HCT116 (cell line): ENCODE measurements around the gene HEATR5B. TPM values are rescaled to one million over a fixed set of nuclear protein-coding genes. Genes with fewer than 3 reads are reported as not detected.

Experiments
- ATAC-seq: fragments of 200-7000 bp; cut with Tn5 transposase; 2 replicates; pipeline ENCODE4 v1.9.1; 2020; ENCODE audit warnings: mild to moderate bottlenecking, moderate library complexity
- BruUV-seq: library from RNA; stranded (reverse); fragments of 400-500 nt; replicated peaks from 2 replicates; lab custom pipeline; 2021; lab: Mats Ljungman, UMichigan
- CTCF ChIA-PET: fragments of 300-600 bp; sonication (Branson Sonifier 250); formaldehyde crosslinking; loops from one replicate; lab custom pipeline; 2021; ENCODE audit warnings: antibody characterized with exemption; lab: Charles Lee
- POLR2A ChIA-PET: fragments of 300-600, 350-600 bp; sonication (Branson Sonifier 250); formaldehyde crosslinking; loops from one replicate; lab custom pipeline; 2021; ENCODE audit warnings: antibody characterized with exemption; lab: Charles Lee
- RAD21 ChIA-PET, 2 experiments: fragments of 300-600 bp; sonication (Branson Sonifier 250); formaldehyde crosslinking; loops; one replicate each; lab custom pipeline; 2023; ENCODE audit warnings: low total read pairs in 2 of 2; ENCODE audit not compliant: uncharacterized antibody in 2 of 2, unreplicated experiment in 2 of 2, low non-redundant PET in 1 of 2; lab: Charles Lee
- DNase-seq: peaks from one replicate; pipeline ENCODE4 v3.0.0-alpha.2; 2010; ENCODE audit warnings: low read depth, low spot score
- H2AFZ ChIP-seq: fragments of 200-600 bp; shearing (Covaris generic), sonication (generic); 2 replicates; pipeline ENCODE4 v1.6.1; 2017; ENCODE audit warnings: low read depth, mixed run types, mixed read lengths, antibody characterized with exemption, low read length; ENCODE audit not compliant: poor library complexity, severe bottlenecking
- H3K27ac ChIP-seq: 2 replicates; pipeline ENCODE4 v1.5.1; 2012; ENCODE audit warnings: low read depth, low read length
- H3K27me3 ChIP-seq: fragments of 200-600 bp; sonication (generic); 2 replicates; pipeline ENCODE4 v1.6.1; 2016; ENCODE audit warnings: mixed run types, low read length, mixed read lengths; ENCODE audit not compliant: insufficient read depth
- H3K36me3 ChIP-seq, 2 experiments: fragments of 200-500 bp in 1 of 2; fragments of 200-600 bp in 1 of 2; sonication (Bioruptor generic) in 1 of 2; sonication (generic) in 1 of 2; 2 replicates each; pipeline versions ENCODE4 v1.5.1 to v1.6.1; 2014 to 2016; ENCODE audit warnings: low read length in 2 of 2, inconsistent platforms in 1 of 2, mixed read lengths in 1 of 2, mixed run types in 1 of 2; ENCODE audit not compliant: insufficient read depth in 2 of 2, control insufficient read depth in 1 of 2
- H3K4me1 ChIP-seq, 2 experiments: fragments of 200-600 bp in 1 of 2; sonication (generic) in 1 of 2; 2 replicates each; pipeline versions ENCODE4 v1.5.1 to v1.6.1; 2012 to 2017; ENCODE audit warnings: low read length in 2 of 2, inconsistent platforms in 1 of 2, mild to moderate bottlenecking in 1 of 2, mixed read lengths in 1 of 2, mixed run types in 1 of 2, moderate library complexity in 1 of 2; ENCODE audit not compliant: insufficient read depth in 2 of 2, control insufficient read depth in 1 of 2
- H3K4me2 ChIP-seq: fragments of 200-600 bp; sonication (generic); 2 replicates; pipeline ENCODE4 v1.6.1; 2017; ENCODE audit warnings: mixed run types, low read length, mixed read lengths
- H3K4me3 ChIP-seq, 2 experiments: fragments of 200-600 bp in 1 of 2; sonication (generic) in 1 of 2; replicated peaks in 1 of 2; 2 replicates each; pipeline ENCODE4 v1.5.1; 2011 to 2016; ENCODE audit warnings: low read length in 2 of 2, control low read depth in 1 of 2, low read depth in 1 of 2, mild to moderate bottlenecking in 1 of 2, mixed read lengths in 1 of 2, mixed run types in 1 of 2
- H3K79me2 ChIP-seq: fragments of 200-600 bp; sonication (generic); 2 replicates; pipeline ENCODE4 v1.6.1; 2017; ENCODE audit warnings: mild to moderate bottlenecking, mixed run types, low read length, moderate library complexity, mixed read lengths; ENCODE audit not compliant: insufficient read depth
- H3K9ac ChIP-seq: fragments of 200-600 bp; sonication (generic); 2 replicates; pipeline ENCODE4 v1.6.1; 2016; ENCODE audit warnings: low read length, mixed read lengths
- H3K9me2 ChIP-seq: fragments of 200-600 bp; sonication (generic), shearing (Covaris generic); 2 replicates; pipeline ENCODE4 v1.6.1; 2017; ENCODE audit warnings: mixed run types, mild to moderate bottlenecking, moderate library complexity; ENCODE audit not compliant: insufficient read depth
- H3K9me3 ChIP-seq, 2 experiments: fragments of 200-500 bp in 1 of 2; fragments of 200-600 bp in 1 of 2; sonication (Bioruptor generic) in 1 of 2; sonication (generic) in 1 of 2; 2 replicates each; pipeline ENCODE4 v1.6.1; 2014 to 2017; ENCODE audit warnings: low read length in 2 of 2, mixed read lengths in 2 of 2, inconsistent platforms in 1 of 2, low read depth in 1 of 2, mild to moderate bottlenecking in 1 of 2, mixed run types in 1 of 2, moderate library complexity in 1 of 2; ENCODE audit not compliant: control insufficient read depth in 1 of 2, insufficient read depth in 1 of 2
- H4K20me1 ChIP-seq: fragments of 200-600 bp; sonication (generic), shearing (Covaris generic); 2 replicates; pipeline ENCODE4 v1.6.1; 2017; ENCODE audit warnings: mixed run types, mild to moderate bottlenecking, moderate library complexity; ENCODE audit not compliant: insufficient read depth
- CBX3 ChIP-seq: IDR thresholded peaks from 2 replicates; pipeline ENCODE4 v1.6.1; 2012; ENCODE audit warnings: low read depth
- EZH2 ChIP-seq: fragments of 200-600 bp; sonication (generic); IDR thresholded peaks from 2 replicates; pipeline ENCODE4 v1.6.1; 2017; ENCODE audit warnings: antibody characterized with exemption, mixed run types
- EZH2phosphoT487 ChIP-seq: fragments of 200-600 bp; IDR thresholded peaks from 2 replicates; pipeline ENCODE4 v1.6.1; 2018; ENCODE audit warnings: antibody characterized with exemption, borderline replicate concordance
- FOSL1 ChIP-seq: IDR thresholded peaks from 2 replicates; pipeline ENCODE4 v1.6.1; 2012; ENCODE audit warnings: low read depth
- JUND ChIP-seq: IDR thresholded peaks from 2 replicates; pipeline ENCODE4 v1.6.1; 2012
- POLR2A ChIP-seq: IDR thresholded peaks from 2 replicates; pipeline ENCODE4 v1.7.0; 2011; ENCODE audit warnings: borderline replicate concordance; ENCODE audit not compliant: insufficient read depth, insufficient read length; ENCODE audit errors: extremely low read depth
- REST ChIP-seq: IDR thresholded peaks from 2 replicates; pipeline ENCODE4 v1.6.1; 2012; ENCODE audit warnings: low read depth
- SIN3A ChIP-seq: IDR thresholded peaks from 2 replicates; pipeline ENCODE4 v1.6.1; 2012; ENCODE audit warnings: low read depth
- SP1 ChIP-seq: IDR thresholded peaks from 2 replicates; pipeline ENCODE4 v1.6.1; 2012; ENCODE audit warnings: low read depth
- TCF7L2 ChIP-seq: IDR thresholded peaks from 2 replicates; pipeline ENCODE4 v1.7.0; 2011; ENCODE audit warnings: borderline replicate concordance, inconsistent platforms; ENCODE audit not compliant: insufficient read depth, insufficient read length; ENCODE audit errors: extremely low read depth
- ZNF274 ChIP-seq: fragments of 200-500 bp; sonication (Bioruptor generic); IDR thresholded peaks from 2 replicates; pipeline ENCODE4 v1.6.1; 2014; ENCODE audit warnings: mild to moderate bottlenecking, low read depth, low read length, inconsistent platforms
- intact Hi-C: fragments of 100-400 bp; cut with micrococcal nuclease; formaldehyde crosslinking; loops from 2 replicates; pipeline ENCODE4 v1.10.0; 2022
- total RNA-seq: library from RNA; stranded (reverse); gene quantifications from one replicate; pipeline ENCODE4 v1.2.1, GENCODE V29; 2021; ENCODE audit not compliant: unreplicated experiment
- TF ChIP-seq, protein P1 (sequence below): IDR thresholded peaks from 2 replicates; pipeline ENCODE4 v1.6.1; 2012
- TF ChIP-seq, protein P2 (sequence below): IDR thresholded peaks from 2 replicates; pipeline ENCODE4 v1.6.1; 2012
- TF ChIP-seq, protein P3 (sequence below): IDR thresholded peaks from 2 replicates; pipeline ENCODE4 v1.6.1; 2011; ENCODE audit warnings: mild to moderate bottlenecking, low read length, moderate library complexity; ENCODE audit not compliant: insufficient replicate concordance; ENCODE audit errors: extremely low read depth

The HEATR5B gene
- total RNA-seq, 1 experiment from 2014 or later = 10.6 TPM

GRCh38 chr2:36967236-36967876, 116.8 kb downstream of the HEATR5B start:
- intact Hi-C loops = no loop called here
- Histone ChIP-seq H3K4me1 (peaks cover 3 to 32% of the 10 kb centered on the region in 2 experiments; a peak in 3 of 4 replicates), H3K27me3 (no peaks in the 10 kb centered on the region), H3K36me3 (no peaks in the 10 kb centered on the region), H3K79me2 (peaks cover 33% of the 10 kb centered on the region), H3K27ac (peak overlapping the region; percentile 57), H3K4me2 (peak overlapping the region; percentile 99), H4K20me1 (no peaks in the 10 kb centered on the region), H3K9me3 (no peaks in the 10 kb centered on the region), H3K9me2 (no peaks in the 10 kb centered on the region), H3K4me3 (peak overlapping the region; percentile 71 to 100), H3K9ac (peak overlapping the region; percentile 79), H2AFZ (peak overlapping the region; percentile 98)
- ChIA-PET RAD21 (no interaction called here), CTCF (no interaction called here), POLR2A (no interaction called here)
- BruUV-seq = no TSS peak
- no peak for TF ChIP-seq JUND
- no peak for TF ChIP-seq TCF7L2
- TF ChIP-seq EZH2 = no peak
- TF ChIP-seq CBX3 = no peak
- no peak for TF ChIP-seq SIN3A
- no peak for TF ChIP-seq POLR2A
- TF ChIP-seq, protein P1, sequence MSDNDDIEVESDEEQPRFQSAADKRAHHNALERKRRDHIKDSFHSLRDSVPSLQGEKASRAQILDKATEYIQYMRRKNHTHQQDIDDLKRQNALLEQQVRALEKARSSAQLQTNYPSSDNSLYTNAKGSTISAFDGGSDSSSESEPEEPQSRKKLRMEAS = no peak
- TF ChIP-seq, protein P2, sequence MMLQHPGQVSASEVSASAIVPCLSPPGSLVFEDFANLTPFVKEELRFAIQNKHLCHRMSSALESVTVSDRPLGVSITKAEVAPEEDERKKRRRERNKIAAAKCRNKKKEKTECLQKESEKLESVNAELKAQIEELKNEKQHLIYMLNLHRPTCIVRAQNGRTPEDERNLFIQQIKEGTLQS = no peak
- no peak for TF ChIP-seq FOSL1
- TF ChIP-seq SP1 = no peak
- no peak for TF ChIP-seq ZNF274
- no peak for TF ChIP-seq EZH2phosphoT487
- TF ChIP-seq, protein P3, sequence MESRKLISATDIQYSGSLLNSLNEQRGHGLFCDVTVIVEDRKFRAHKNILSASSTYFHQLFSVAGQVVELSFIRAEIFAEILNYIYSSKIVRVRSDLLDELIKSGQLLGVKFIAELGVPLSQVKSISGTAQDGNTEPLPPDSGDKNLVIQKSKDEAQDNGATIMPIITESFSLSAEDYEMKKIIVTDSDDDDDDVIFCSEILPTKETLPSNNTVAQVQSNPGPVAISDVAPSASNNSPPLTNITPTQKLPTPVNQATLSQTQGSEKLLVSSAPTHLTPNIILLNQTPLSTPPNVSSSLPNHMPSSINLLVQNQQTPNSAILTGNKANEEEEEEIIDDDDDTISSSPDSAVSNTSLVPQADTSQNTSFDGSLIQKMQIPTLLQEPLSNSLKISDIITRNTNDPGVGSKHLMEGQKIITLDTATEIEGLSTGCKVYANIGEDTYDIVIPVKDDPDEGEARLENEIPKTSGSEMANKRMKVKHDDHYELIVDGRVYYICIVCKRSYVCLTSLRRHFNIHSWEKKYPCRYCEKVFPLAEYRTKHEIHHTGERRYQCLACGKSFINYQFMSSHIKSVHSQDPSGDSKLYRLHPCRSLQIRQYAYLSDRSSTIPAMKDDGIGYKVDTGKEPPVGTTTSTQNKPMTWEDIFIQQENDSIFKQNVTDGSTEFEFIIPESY = no peak
- TF ChIP-seq REST = no peak
- ATAC-seq = no peak
- DNase-seq = no peak
